RCC 7860 (cell line): ENCODE data around the gene SNX9.
"Not testable (repeated sequence)": the region's sequence is repeated elsewhere in the genome, so short reads cannot be mapped to it uniquely, and the experiment has no call there.

Experiments used
- DNase-seq: peaks from one replicate; pipeline ENCODE4 v3.0.0-alpha.2; 2015; ENCODE audit warnings: low spot score
- FAIRE-seq: peaks from 2 replicates; lab custom pipeline; 2012; peaks lifted over from hg19 to GRCh38; lab: Jason Lieb, UNC

The SNX9 gene

DNA sequence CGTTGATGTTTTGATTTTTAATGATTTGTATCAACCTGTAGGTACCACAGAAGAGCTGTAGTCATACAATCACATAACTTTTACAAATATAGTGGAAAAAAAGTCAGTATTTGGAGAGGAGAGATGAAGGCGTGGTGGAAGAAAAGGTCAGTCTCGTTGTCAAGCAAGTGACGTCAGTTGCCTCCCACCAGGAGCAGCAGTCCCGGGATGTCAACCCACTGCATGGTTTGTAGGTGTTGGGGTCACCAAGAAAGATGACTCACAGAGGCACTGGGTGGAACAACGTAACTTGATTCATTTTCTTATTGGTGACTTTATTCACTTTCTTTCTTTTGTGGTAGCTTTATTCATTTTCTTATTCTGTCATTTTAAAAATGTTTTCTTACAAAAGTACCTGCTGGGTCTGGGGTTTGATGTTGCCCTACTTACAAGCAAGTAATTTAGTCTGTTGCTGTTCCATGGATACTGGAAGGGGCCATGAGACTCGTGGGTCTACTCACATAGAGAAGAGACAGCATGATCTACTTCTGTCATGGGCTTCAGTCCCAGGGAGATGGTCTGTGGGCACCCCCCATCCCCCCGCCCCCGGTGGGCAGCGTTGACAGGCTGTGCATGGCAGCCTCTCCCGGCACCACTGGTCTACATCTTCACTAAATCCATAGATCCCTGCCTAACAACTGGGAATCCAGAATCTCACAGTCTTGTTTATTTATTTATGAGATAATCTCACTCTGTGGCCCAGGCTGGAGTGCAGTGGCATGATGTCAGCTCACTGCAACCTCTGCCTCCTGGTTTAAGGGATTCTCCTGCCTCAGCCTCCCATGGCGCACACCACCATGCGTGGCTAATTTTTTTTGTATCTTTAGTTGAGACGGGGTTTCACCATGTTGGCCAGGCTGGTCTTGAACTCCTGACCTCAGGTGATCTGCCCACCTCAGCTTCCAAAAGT is 122.2 kb downstream of the SNX9 start:
- FAIRE-seq (no peak), DNase-seq (no peak)

DNA sequence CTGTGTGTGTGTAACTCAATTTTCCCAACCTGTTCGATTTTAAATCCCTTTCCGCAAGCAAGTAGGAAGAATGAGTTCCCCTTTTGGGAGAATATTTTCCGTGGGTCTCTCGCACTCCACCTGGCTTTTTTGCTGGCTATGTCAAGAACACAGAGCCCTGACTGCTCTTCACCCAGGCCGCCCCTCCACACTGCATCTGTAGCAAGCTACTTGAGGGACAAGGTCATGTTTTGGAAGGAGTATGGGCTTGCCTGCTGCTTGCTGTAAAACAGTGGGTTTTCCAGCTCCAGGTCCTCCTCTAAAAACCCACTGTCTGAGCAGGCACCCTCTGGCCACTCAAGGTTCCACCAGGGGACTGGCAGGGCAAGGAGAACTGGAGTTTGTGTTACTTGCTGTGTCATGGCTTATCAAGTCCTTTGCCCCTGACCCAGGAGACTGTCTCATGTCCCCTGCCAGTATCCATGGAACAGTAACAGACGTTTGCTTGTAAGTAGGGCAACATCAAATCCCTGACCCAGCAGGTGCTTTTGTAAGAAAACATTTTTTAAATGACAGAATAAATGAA is 123.1 kb downstream of the SNX9 start:
- no peak for FAIRE-seq
- DNase-seq = no peak

- DNase-seq = no peak
- no peak for FAIRE-seq
These were observed 124.0 kb downstream of the SNX9 start for GRCh38 chr6:157946865-157947532.

DNA sequence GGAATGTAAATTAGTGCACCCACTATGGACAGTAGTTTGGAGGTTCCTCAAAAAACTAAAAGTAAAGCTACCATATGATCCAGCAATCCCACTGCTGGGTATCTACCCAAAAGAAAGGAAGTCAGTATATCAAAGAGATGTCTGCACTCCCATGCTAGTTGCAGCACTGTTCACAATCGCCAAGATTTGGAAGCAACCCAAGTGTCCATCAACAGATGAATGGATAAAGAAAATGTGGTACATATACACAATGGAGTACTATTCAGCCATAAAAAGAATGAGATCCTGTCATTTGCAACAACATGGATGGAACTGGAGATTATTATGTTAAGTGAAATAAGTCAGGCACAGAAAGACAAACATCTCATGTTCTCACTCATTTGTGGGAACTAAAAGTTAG is 127.9 kb downstream of the SNX9 start:
- not testable (repeated sequence) for FAIRE-seq, DNase-seq

GRCh38 chr6:157951828-157952227 is 128.8 kb downstream of the SNX9 start:
- FAIRE-seq (no peak), DNase-seq (no peak)

GRCh38 chr6:157952861-157953351 is 129.9 kb downstream of the SNX9 start:
- no peak for DNase-seq
- no peak for FAIRE-seq

- no peak for FAIRE-seq
- DNase-seq = no peak
These were observed 130.6 kb downstream of the SNX9 start for GRCh38 chr6:157953580-157954091.

- DNase-seq (no peak), FAIRE-seq (no peak)
These were observed 131.4 kb downstream of the SNX9 start for GRCh38 chr6:157954150-157955117.

GRCh38 chr6:157955675-157956074 is 132.6 kb downstream of the SNX9 start:
- DNase-seq = no peak
- no peak for FAIRE-seq

DNA sequence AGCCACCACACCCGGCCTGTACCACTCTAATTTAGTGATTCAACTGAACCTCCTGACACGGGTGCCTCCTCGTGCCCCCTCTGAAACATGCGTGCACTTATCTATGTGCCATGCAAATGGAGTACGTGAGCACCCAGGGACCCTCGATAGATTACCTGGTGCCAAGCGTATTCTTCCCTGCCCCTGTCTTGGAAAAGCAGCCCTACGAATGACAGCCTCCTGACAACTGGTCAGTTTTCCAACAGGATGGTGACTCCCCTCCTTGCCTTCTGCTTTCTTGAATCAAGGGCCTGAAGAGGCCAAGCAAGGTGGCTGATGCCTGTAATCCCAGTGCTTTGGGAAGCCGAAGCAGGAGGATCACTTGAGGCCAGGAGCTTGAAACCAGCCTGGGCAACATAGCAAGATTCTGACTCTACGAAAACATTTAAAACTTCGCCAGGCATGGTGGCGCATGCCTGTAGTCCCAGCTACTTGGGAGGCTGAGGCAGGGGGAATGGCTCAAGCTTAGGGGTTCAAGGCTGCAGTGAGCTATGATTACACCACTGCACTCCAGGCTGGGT is 133.2 kb downstream of the SNX9 start:
- no peak for DNase-seq
- no peak for FAIRE-seq

DNA sequence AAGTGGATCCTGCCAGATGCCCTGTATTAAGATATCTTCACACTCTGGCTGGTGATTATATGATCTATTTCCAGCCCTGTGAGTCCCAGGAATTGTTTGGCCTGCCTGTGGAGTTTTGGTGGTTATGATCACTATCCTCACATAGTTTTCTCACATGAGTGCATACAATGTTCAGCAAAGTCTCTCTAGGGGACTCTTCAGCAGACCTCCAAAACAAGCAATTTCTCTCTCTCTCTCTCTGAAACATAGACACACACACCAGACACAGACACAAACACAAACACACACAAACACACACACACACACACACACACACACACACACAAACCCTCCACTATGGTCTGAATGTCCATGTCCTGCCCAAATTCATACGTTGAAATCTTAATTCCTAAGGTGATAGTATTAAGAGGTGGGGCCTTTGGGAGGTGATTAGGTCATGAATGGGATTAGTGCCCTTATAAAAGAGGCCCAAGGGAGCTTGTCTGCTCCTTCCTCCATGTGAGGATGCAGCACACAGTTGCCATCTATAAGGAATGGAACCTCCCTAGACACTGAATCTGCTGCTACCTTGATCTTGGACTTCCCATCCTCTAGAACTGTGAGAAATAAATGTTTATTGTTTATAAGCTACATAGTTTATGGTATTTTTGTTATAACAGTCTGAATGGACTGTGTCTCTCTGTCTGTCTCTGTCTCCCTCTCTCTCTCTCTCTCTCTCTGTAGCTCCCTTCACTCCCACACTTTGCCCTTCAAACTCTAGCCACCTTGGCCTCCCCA is 136.6 kb downstream of the SNX9 start:
- FAIRE-seq = no peak

GRCh38 chr6:157961153-157961831 is 138.2 kb downstream of the SNX9 start:
- DNase-seq (no peak), FAIRE-seq (no peak)

More for the DNA sequence above, 136.6 kb downstream of the SNX9 start:
- DNase-seq = no peak

DNA sequence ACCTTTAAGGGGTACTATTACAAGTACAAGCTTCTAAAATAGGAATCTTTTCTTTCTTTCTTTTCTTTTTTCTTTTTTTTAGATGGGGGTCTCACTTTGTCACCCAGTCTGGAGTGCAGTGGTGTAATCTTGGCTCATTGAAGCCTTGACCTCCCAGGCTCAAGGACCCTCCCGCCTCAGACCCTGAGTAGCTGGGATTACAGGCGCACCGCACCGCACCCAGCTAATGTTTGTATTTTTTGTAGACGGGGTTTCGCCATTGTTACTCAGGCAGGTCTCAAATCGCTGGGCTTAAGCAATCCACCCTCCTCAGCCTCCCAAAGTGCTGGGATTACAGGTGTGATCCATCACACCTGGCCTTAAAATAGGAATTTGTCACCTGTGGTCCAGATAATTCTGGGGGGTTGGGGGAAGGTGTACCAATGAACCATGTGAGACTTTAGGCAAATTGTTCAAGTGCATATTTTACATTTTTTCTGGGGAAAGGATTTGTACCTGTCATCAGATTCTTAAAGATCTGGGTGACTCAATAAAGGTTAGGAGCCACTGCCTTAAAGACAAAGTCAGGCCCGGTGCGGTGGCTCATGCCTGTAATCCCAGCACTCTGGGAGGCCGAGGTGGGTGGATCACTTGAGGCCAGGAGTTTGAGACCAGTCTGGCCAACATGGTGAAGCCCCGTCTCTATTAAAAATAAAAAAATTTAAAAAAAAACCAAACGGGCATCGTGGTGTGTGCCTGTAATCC is 139.0 kb downstream of the SNX9 start:
- no peak for FAIRE-seq
- no peak for DNase-seq

GRCh38 chr6:157962601-157963302 is 139.7 kb downstream of the SNX9 start:
- DNase-seq = no peak
- no peak for FAIRE-seq

GRCh38 chr6:157964100-157964499 is 141.1 kb downstream of the SNX9 start:
- FAIRE-seq (no peak), DNase-seq (no peak)

GRCh38 chr6:157965387-157965786 is 142.3 kb downstream of the SNX9 start:
- DNase-seq (no peak), FAIRE-seq (no peak)

- DNase-seq = no peak
- no peak for FAIRE-seq
These were observed 143.5 kb downstream of the SNX9 start for GRCh38 chr6:157966589-157966977.
